ENCODE data around the gene CPNE6.
"Not testable (repeated sequence)": the region's sequence is repeated elsewhere in the genome, so short reads cannot be mapped to it uniquely, and the experiment has no call there.

Gene CPNE6

DNA sequence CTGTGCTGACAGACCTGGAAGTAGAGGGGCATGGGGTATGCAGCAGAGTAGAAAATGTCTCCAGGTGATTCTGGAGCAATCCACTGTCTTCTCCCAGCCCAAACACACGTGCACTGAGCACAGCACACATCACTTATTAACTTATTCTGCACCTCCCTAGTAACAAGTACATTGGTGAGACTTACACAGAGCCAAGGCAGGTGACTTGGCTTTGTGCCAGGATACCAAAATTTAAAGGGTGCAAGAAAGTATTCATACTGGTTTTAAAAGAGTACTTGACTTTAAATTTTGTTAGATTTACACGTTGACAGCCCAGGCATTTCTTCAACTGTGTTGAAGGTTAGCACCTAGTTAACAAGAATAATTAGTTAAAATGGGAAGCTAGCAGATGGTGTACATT is 30.7 kb upstream of the CPNE6 start:
- Histone ChIP-seq H3K27me3 (ENCODE audit: control insufficient read depth in 1 of 2, insufficient read depth in 2 of 2, low read length in 2 of 2) (no peaks in the 10 kb centered on the region), H3K4me1 (ENCODE audit: control insufficient read depth, insufficient read depth, low read length) (peaks cover 5% of the 10 kb centered on the region), H3K4me3 (ENCODE audit: low read length in 2 of 2) (no peak overlapping the region), H3K27ac (ENCODE audit: low read length) (no peak overlapping the region), H3K9me3 (ENCODE audit: control insufficient read depth in 2 of 2, low read length in 2 of 2) (no peaks in the 10 kb centered on the region), H3K9ac (ENCODE audit: low read length in 2 of 2) (no peak overlapping the region), H3K36me3 (ENCODE audit: control insufficient read depth in 2 of 2, insufficient read depth in 2 of 2, low read length in 2 of 2) (no peaks in the 10 kb centered on the region)

- Histone ChIP-seq H3K4me3 (ENCODE audit: low read length in 2 of 2) (no peak overlapping the region), H3K36me3 (ENCODE audit: control insufficient read depth in 2 of 2, insufficient read depth in 2 of 2, low read length in 2 of 2) (no peaks in the 10 kb centered on the region), H3K9me3 (ENCODE audit: control insufficient read depth in 2 of 2, low read length in 2 of 2) (no peaks in the 10 kb centered on the region), H3K4me1 (ENCODE audit: control insufficient read depth, insufficient read depth, low read length) (no peaks in the 10 kb centered on the region), H3K9ac (ENCODE audit: low read length in 2 of 2) (no peak overlapping the region), H3K27ac (ENCODE audit: low read length) (no peak overlapping the region), H3K27me3 (ENCODE audit: control insufficient read depth in 1 of 2, insufficient read depth in 2 of 2, low read length in 2 of 2) (no peaks in the 10 kb centered on the region)
Measured at GRCh38 chr14:24042746-24043145, 28.6 kb upstream of the CPNE6 start.

DNA sequence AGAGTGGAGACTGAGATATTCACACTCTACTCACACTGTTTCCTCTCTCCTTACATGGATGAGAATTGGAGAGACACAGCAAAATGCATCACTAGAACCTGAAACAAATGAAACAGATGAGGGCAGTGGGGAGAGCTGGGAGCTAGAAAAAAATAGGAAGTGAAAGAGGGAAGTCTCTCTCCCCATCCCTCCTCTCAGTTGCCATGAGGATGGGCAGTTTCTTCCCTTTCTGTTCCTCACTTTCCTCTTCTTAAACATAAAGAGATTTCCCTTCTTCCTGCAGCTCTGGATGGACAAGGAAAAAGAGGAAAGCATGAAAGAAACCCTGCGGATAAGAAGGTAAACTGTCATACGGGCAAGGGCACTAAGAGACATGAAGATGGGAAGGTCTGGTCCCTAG is 22.4 kb upstream of the CPNE6 start:
- H3K36me3 ChIP-seq (ENCODE audit: control insufficient read depth in 2 of 2, insufficient read depth in 2 of 2, low read length in 2 of 2); H3K27ac ChIP-seq (ENCODE audit: low read length); H3K4me3 ChIP-seq (ENCODE audit: low read length in 2 of 2); H3K9me3 ChIP-seq (ENCODE audit: control insufficient read depth in 2 of 2, low read length in 2 of 2); H3K9ac ChIP-seq (ENCODE audit: low read length in 2 of 2); H3K27me3 ChIP-seq (ENCODE audit: control insufficient read depth in 1 of 2, insufficient read depth in 2 of 2, low read length in 2 of 2): not testable (repeated sequence)
- H3K4me1 ChIP-seq (ENCODE audit: control insufficient read depth, insufficient read depth, low read length) = peaks cover 18% of the 10 kb centered on the region

GRCh38 chr14:24050753-24051152 is 20.6 kb upstream of the CPNE6 start:
- peaks cover 18% of the 10 kb centered on the region for H3K4me1 ChIP-seq (ENCODE audit: control insufficient read depth, insufficient read depth, low read length)
- H3K36me3 ChIP-seq (ENCODE audit: control insufficient read depth in 2 of 2, insufficient read depth in 2 of 2, low read length in 2 of 2); H3K9ac ChIP-seq (ENCODE audit: low read length in 2 of 2); H3K9me3 ChIP-seq (ENCODE audit: control insufficient read depth in 2 of 2, low read length in 2 of 2); H3K27ac ChIP-seq (ENCODE audit: low read length); H3K4me3 ChIP-seq (ENCODE audit: low read length in 2 of 2): not testable (repeated sequence)
- peaks cover 4 to 10% of the 10 kb centered on the region in 2 donors for H3K27me3 ChIP-seq (ENCODE audit: control insufficient read depth in 1 of 2, insufficient read depth in 2 of 2, low read length in 2 of 2)

DNA sequence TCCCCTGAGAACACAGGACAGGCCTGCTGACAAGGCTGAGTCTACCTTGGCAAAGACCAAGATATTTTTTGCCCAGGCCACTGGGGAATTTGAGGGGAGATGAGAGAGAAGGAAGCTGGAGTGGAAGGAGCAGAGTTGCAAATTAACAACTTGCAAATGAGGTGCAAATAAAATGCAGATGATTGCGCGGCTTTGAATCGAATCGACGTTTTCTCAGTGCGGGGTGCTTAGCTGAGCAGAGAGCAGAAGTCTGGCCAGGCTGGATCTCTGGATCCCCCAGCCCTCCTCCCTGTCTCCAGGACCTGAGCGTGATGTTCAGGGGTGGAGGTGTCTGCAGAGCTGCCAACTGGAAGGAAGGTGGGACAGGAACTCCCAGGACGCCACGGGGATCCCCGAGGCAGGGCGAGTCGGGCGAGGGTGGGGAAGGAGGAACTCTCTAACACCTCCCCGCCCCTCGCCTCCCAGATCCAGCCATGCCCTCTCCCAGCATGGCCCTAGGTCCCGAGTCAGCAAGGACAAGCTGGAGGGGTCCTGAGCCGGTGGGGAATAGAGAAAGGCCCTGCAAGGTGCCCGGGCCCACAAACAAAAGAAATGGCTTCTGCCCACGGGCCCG is 20.1 kb upstream of the CPNE6 start:
- Histone ChIP-seq H3K27ac (ENCODE audit: low read length) (no peak overlapping the region), H3K9me3 (ENCODE audit: control insufficient read depth in 2 of 2, low read length in 2 of 2) (no peaks in the 10 kb centered on the region), H3K4me3 (ENCODE audit: low read length in 2 of 2) (peak overlapping the region; percentile 54 to 77), H3K36me3 (ENCODE audit: control insufficient read depth in 2 of 2, insufficient read depth in 2 of 2, low read length in 2 of 2) (no peaks in the 10 kb centered on the region), H3K4me1 (ENCODE audit: control insufficient read depth, insufficient read depth, low read length) (peaks cover 18% of the 10 kb centered on the region), H3K27me3 (ENCODE audit: control insufficient read depth in 1 of 2, insufficient read depth in 2 of 2, low read length in 2 of 2) (peaks cover 4 to 10% of the 10 kb centered on the region in 2 donors), H3K9ac (ENCODE audit: low read length in 2 of 2) (peak overlapping the region; percentile 66 to 73)

DNA sequence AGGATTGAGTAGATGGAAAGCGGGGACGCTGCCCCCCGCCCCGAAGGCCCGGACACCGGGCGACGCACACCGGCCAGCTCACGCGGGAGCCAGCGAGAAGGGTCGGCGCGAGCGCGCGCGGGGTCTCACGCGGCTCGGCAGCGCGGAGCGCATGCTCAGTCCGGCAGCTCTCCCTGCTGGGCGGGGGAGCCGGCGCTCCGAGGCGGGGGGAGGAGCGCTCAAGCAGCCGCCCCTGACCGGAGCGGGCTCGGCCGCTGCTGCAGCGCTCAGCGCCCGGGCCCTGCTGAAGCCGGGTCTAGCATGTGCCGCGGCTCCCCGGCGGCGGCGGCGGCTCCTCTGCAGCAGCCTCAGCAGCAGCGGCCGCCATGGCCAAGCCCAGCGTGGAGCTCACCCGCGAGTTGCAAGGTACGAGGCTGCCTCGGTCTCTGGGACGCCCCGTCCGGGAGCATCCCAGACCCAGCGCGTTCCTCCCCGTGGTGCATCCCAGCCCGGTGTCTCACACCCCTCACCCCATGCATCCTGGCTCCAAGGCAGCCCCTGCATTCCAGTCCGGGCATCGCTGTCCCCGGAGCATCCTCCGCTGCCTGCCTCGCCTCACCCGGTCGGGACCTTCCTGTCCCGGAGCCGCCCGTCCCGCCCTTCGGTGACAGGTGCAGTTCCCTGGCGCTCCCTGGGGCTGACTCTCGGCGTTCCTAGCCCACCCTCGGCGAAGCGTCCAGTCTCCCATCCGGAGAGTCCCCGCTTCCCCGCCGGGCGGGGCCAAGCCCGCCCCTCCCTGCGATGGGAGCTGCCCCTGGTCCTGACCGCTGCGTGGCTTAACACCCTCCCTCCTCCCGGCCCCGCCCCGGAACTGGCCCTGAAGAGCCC is 19.3 kb upstream of the CPNE6 start, which contains the start of gene CARMIL3:
TSS of gene CARMIL3 (plus strand) at position 221 of the 867 bp plus-strand sequence. CDS start at position 366, 145 bp downstream.
- Histone ChIP-seq H3K9ac (ENCODE audit: low read length in 2 of 2) (peak within 1 kb of the TSS; percentile 66 to 73), H3K4me3 (ENCODE audit: low read length in 2 of 2) (peak within 1 kb of the TSS; percentile 54 to 77), H3K27ac (ENCODE audit: low read length) (no peak within 1 kb of the TSS), H3K4me1 (ENCODE audit: control insufficient read depth, insufficient read depth, low read length) (peaks cover 18% of the 10 kb centered on the region), H3K27me3 (ENCODE audit: control insufficient read depth in 1 of 2, insufficient read depth in 2 of 2, low read length in 2 of 2) (peaks cover 4 to 10% of the 10 kb centered on the region in 2 donors), H3K9me3 (ENCODE audit: control insufficient read depth in 2 of 2, low read length in 2 of 2) (no peaks in the 10 kb centered on the region), H3K36me3 (ENCODE audit: control insufficient read depth in 2 of 2, insufficient read depth in 2 of 2, low read length in 2 of 2) (no peaks in the 10 kb centered on the region)

DNA sequence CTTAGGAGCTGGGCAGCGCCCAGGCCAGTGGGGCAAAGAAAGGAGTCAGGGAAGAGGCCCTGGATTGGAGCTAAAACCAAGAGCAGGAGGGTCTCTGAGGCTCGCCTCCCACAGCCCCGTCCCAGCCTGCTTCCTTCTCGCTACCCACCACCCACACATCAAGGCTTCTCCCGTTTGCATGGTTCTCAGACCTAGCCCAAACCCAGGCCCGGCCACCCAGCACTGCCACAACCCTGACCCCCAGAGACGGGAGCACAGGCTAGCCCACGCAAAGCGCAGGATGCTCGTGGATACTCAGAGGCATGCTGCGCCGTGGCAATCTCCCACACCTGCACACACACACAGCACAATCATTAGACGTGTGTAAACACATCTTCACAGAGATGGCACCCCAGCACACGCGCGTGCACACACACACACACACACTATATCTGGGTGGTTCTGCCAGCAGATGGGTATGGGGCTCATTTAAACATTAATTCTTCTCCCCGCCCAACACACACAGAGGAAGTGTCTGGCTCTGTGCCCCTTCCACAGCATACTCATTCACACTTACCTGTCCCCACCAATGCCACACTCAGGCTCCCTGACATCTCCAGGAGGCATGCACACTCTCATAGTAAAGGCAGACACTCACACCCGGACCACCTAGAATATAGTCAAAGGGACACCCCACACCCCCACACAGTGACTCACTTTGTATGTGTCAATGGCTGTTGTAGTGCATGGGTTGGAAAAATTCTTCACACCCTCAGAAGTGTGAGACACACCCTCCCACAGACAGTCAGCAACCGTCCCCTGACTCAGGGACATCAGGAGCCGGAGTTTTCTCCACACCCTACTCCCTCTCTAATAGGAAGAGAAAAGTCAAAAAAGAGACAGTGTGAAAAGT is 18.5 kb upstream of the CPNE6 start:
- Histone ChIP-seq H3K36me3 (ENCODE audit: control insufficient read depth in 2 of 2, insufficient read depth in 2 of 2, low read length in 2 of 2) (no peaks in the 10 kb centered on the region), H3K27me3 (ENCODE audit: control insufficient read depth in 1 of 2, insufficient read depth in 2 of 2, low read length in 2 of 2) (peaks cover 4 to 10% of the 10 kb centered on the region in 2 donors), H3K4me3 (ENCODE audit: low read length in 2 of 2) (peak overlapping the region; percentile 53 to 77), H3K9me3 (ENCODE audit: control insufficient read depth in 2 of 2, low read length in 2 of 2) (no peaks in the 10 kb centered on the region), H3K4me1 (ENCODE audit: control insufficient read depth, insufficient read depth, low read length) (peaks cover 18% of the 10 kb centered on the region), H3K27ac (ENCODE audit: low read length) (no peak overlapping the region), H3K9ac (ENCODE audit: low read length in 2 of 2) (no peak overlapping the region)

DNA sequence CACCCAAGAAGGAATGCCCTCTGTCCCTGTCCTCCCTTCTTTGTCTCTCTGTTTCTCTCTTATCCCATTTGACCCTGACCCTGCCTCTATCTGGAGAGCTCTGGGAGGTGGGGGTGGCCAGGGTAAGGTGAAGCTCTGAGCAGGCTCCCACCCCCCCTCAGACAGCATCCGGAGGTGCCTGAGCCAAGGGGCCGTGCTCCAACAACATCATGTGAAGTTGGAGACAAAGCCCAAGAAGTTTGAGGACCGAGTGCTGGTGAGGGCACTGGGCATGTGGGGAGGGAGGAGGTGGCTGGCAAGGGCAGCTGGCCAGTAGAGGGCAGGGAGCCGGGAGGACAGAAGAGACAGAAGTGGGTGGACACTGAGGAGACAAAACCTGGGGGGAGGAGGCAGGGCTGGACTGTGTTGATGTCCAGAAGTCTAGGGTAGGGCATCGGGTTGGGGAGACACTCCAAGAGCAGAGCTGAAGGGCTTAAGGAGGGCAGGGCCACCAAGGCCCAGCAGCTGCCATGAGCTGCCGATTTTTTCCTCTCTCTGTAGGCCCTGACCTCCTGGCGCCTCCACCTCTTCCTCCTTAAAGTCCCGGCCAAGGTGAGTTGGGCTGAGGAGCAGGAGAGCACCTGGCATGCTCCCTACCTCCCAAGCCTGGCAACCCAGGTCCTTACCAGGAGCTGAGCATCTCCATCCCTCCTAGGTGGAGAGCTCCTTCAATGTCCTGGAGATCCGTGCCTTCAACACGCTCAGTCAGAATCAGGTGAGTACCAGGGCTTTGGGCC is 17.6 kb upstream of the CPNE6 start:
- H3K4me1 ChIP-seq (ENCODE audit: control insufficient read depth, insufficient read depth, low read length) = peaks cover 21% of the 10 kb centered on the region
- no peak overlapping the region for H3K4me3 ChIP-seq (ENCODE audit: low read length in 2 of 2)
- no peak overlapping the region for H3K9ac ChIP-seq (ENCODE audit: low read length in 2 of 2)
- peaks cover 4 to 10% of the 10 kb centered on the region in 2 donors for H3K27me3 ChIP-seq (ENCODE audit: control insufficient read depth in 1 of 2, insufficient read depth in 2 of 2, low read length in 2 of 2)
- no peaks in the 10 kb centered on the region for H3K36me3 ChIP-seq (ENCODE audit: control insufficient read depth in 2 of 2, insufficient read depth in 2 of 2, low read length in 2 of 2)
- H3K27ac ChIP-seq (ENCODE audit: low read length) = no peak overlapping the region
- H3K9me3 ChIP-seq (ENCODE audit: control insufficient read depth in 2 of 2, low read length in 2 of 2) = no peaks in the 10 kb centered on the region

DNA sequence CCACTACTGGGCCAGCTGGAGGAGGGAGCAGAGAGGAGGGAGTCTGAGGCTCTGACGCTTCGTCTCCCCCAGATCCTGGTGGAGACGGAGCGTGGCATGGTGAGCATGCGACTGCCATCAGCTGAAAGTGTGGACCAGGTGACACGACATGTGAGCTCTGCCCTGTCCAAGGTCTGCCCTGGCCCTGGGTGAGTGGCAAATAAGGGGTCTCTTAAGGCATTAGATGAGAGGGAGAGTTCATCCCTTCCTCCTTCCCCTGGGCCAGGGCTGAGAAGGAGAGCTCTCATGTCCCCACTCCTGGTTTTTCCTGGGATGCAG is 17.1 kb upstream of the CPNE6 start:
- H3K4me1 ChIP-seq (ENCODE audit: control insufficient read depth, insufficient read depth, low read length) = peaks cover 21% of the 10 kb centered on the region
- H3K27ac ChIP-seq (ENCODE audit: low read length) = no peak overlapping the region
- H3K27me3 ChIP-seq (ENCODE audit: control insufficient read depth in 1 of 2, insufficient read depth in 2 of 2, low read length in 2 of 2) = peaks cover 4 to 10% of the 10 kb centered on the region in 2 donors
- no peaks in the 10 kb centered on the region for H3K36me3 ChIP-seq (ENCODE audit: control insufficient read depth in 2 of 2, insufficient read depth in 2 of 2, low read length in 2 of 2)
- H3K9ac ChIP-seq (ENCODE audit: low read length in 2 of 2) = no peak overlapping the region
- no peaks in the 10 kb centered on the region for H3K9me3 ChIP-seq (ENCODE audit: control insufficient read depth in 2 of 2, low read length in 2 of 2)
- no peak overlapping the region for H3K4me3 ChIP-seq (ENCODE audit: low read length in 2 of 2)

DNA sequence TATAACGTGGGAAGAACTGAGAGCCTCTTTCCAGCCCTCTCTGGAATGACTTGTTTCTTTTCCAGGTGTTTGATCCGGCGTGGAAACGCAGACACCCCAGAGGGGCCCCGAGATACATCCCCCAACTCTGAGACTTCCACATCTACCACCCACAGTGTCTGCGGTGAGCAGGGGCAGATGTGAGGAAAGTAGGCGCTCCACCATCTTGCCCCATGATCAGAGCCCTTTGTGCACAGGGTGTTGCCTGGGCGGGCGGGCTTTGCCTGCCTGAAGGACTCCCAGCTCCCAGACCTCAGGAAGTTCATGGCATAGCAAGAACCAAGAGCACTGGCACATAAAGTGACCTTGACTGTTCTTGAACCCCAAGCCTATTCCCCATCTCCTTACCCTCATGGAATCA is 16.7 kb upstream of the CPNE6 start:
- Histone ChIP-seq H3K27ac (ENCODE audit: low read length) (no peak overlapping the region), H3K4me3 (ENCODE audit: low read length in 2 of 2) (no peak overlapping the region), H3K9me3 (ENCODE audit: control insufficient read depth in 2 of 2, low read length in 2 of 2) (no peaks in the 10 kb centered on the region), H3K36me3 (ENCODE audit: control insufficient read depth in 2 of 2, insufficient read depth in 2 of 2, low read length in 2 of 2) (no peaks in the 10 kb centered on the region), H3K4me1 (ENCODE audit: control insufficient read depth, insufficient read depth, low read length) (peaks cover 21% of the 10 kb centered on the region), H3K27me3 (ENCODE audit: control insufficient read depth in 1 of 2, insufficient read depth in 2 of 2, low read length in 2 of 2) (peaks cover 4 to 10% of the 10 kb centered on the region in 2 donors), H3K9ac (ENCODE audit: low read length in 2 of 2) (no peak overlapping the region)
